Measurements from ENCODE around the gene SVOP.
"Not testable (repeated sequence)": the region's sequence is repeated elsewhere in the genome, so short reads cannot be mapped to it uniquely, and the experiment has no call there.

The SVOP gene

GRCh38 chr12:108879615-108880254, 141.1 kb downstream of the SVOP start, which contains the start of gene DAO:
TSS of gene DAO (plus strand) at chr12:108880092. CDS start at chr12:108885007, 4,915 bp downstream.
- no peak for DNase-seq

GRCh38 chr12:108876550-108876949, 144.3 kb downstream of the SVOP start:
- DNase-seq, result no peak

- no peak for DNase-seq
Measured at GRCh38 chr12:108875682-108876361, 145.0 kb downstream of the SVOP start.

- no peak for DNase-seq
Measured at GRCh38 chr12:108875280-108875679, 145.6 kb downstream of the SVOP start.

GRCh38 chr12:108868781-108869180, 152.1 kb downstream of the SVOP start:
- DNase-seq, result no peak

GRCh38 chr12:108866083-108866482, 154.8 kb downstream of the SVOP start:
- not testable (repeated sequence) for DNase-seq

GRCh38 chr12:108865169-108865568, 155.7 kb downstream of the SVOP start:
- no peak for DNase-seq

GRCh38 chr12:108862588-108862959, 158.3 kb downstream of the SVOP start:
- DNase-seq, result no peak

- DNase-seq, result no peak
Measured at GRCh38 chr12:108861878-108862587, 158.8 kb downstream of the SVOP start.

- no peak for DNase-seq
Measured at GRCh38 chr12:108860443-108860842, 160.4 kb downstream of the SVOP start.

- DNase-seq, result no peak
Measured at GRCh38 chr12:108859923-108860291, 161.0 kb downstream of the SVOP start.

- DNase-seq, result not testable (repeated sequence)
Measured at GRCh38 chr12:108859141-108859922, 161.5 kb downstream of the SVOP start.

GRCh38 chr12:108858311-108859074, 162.4 kb downstream of the SVOP start:
- no peak for DNase-seq

All from activated CD8-positive, alpha-beta memory T cell treated with anti-CD3 and anti-CD28 coated beads, Interleukin-2, amount 50 U/mL, for 4 hours (primary cell).